Measurements from ENCODE around the gene ZC3HAV1. TPM values are rescaled to one million over a fixed set of nuclear protein-coding genes. Genes with fewer than 3 reads are reported as not detected.
"Not testable (repeated sequence)": the region's sequence is repeated elsewhere in the genome, so short reads cannot be mapped to it uniquely, and the experiment has no call there.

The ZC3HAV1 gene
- total and polyA plus RNA-seq, 2 of the 4 experiments (the other 2 are of a cell fraction), result 9.9 to 22.4 TPM

DNA sequence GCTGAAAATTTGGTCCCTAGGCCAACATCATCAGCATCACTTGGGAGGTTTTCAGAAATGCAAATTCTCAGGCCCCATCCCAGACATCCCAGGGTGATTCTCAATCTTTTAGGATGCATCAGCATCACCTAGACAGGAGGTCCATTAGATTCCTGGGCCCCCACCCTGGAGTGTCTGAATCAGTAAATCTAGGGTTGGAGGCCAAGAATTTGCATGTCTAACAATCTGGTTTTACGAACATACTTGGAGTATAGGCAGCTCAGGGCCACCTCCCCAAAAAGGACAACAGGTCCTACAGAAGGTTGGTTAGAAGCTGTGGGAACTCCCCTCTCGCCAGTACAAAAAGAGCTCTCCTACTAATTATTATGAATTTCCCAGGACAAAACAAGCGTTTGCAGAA, 15.5 kb downstream of the ZC3HAV1 start:
- Histone ChIP-seq H3K27me3 (ENCODE audit: control insufficient read depth, insufficient read depth, low read length) (no peaks in the 10 kb centered on the region), H3K23ac (ENCODE audit: low read depth, low read length) (no peak overlapping the region), H3K9me1 (ENCODE audit: insufficient read depth, low read length) (peaks cover 5% of the 10 kb centered on the region; the same call in 1 of the 2 replicates), H3K27ac (ENCODE audit: insufficient read depth, low read length) (no peak overlapping the region), H3K4me2 (ENCODE audit: low read depth, low read length) (no peak overlapping the region), H2BK5ac (ENCODE audit: low read depth, low read length, poor library complexity, severe bottlenecking) (no peak overlapping the region), H4K8ac (ENCODE audit: low read depth in 2 of 2, low read length in 2 of 2) (no peak overlapping the region), H4K20me1 (ENCODE audit: insufficient read depth, low read length) (no peaks in the 10 kb centered on the region; the same call in 1 of the 2 replicates), H3K9ac (ENCODE audit: low read depth, low read length) (no peak overlapping the region), H4K91ac (ENCODE audit: insufficient read depth, low read depth, low read length) (no peak overlapping the region), H2BK15ac (ENCODE audit: low read depth, low read length) (no peak overlapping the region), H2BK120ac (ENCODE audit: low read depth, low read length) (no peak overlapping the region), H3K56ac (ENCODE audit: extremely low read depth, insufficient read depth, low read length) (no peak overlapping the region), H3K4me3 (ENCODE audit: insufficient read depth, low read depth, low read length) (no peak overlapping the region), H2AK9ac (replicated peaks; ENCODE audit: low read depth, low read length, poor library complexity) (no peak overlapping the region), H3K9me3 (ENCODE audit: control insufficient read depth, insufficient read depth, low read length) (no peaks in the 10 kb centered on the region), H3K36me3 (ENCODE audit: control insufficient read depth, insufficient read depth, low read length) (no peaks in the 10 kb centered on the region; the same call in 1 of the 2 replicates), H2AK5ac (ENCODE audit: low read depth, low read length) (no peak overlapping the region), H3K4ac (ENCODE audit: low read depth, low read length) (no peak overlapping the region), H3K4me1 (ENCODE audit: control insufficient read depth, insufficient read depth, low read length) (peaks cover 2% of the 10 kb centered on the region; the same call in 1 of the 2 replicates), H4K5ac (ENCODE audit: low read depth, low read length) (no peak overlapping the region), H3K79me1 (ENCODE audit: low read depth in 1 of 2, low read length in 2 of 2) (peaks cover 16 to 43% of the 10 kb centered on the region in 2 experiments), H3K14ac (replicated peaks; ENCODE audit: low read depth, low read length) (no peak overlapping the region), H2AFZ (replicated peaks; ENCODE audit: low read length, poor library complexity) (no peak overlapping the region), H2BK20ac (ENCODE audit: low read depth, low read length) (no peak overlapping the region), H3K18ac (ENCODE audit: low read depth, low read length) (no peak overlapping the region)
- ATAC-seq (ENCODE audit: low read depth) (no peak), DNase-seq (no peak)
- BruUV-seq (replicated peaks), result no TSS peak
- dilution Hi-C loops (cut with HindIII; ENCODE audit: low sequenced_read_pairs, unreplicated experiment), result no loop called here
- ChIA-PET POLR2A (ENCODE audit: unreplicated experiment) (interaction anchor here (0.6 kb wide), 1 partner anchor 33 kb away, joined by 5 read pairs; no protein-coding TSS in a partner anchor), CTCF (no interaction called here)
- intact Hi-C loops (cut with micrococcal nuclease), result no loop called here
- TF ChIP-seq RFX5 (IDR thresholded peaks at IDR 0.05; ENCODE audit: low read depth, low read length), result no peak
- TF ChIP-seq POLR2A (IDR thresholded peaks at IDR 0.05; ENCODE audit: low read depth, low read length), result no peak
- TF ChIP-seq NFE2L2 (IDR thresholded peaks at IDR 0.05; ENCODE audit: low read depth, low read length), result no peak
- TF ChIP-seq, protein P1, sequence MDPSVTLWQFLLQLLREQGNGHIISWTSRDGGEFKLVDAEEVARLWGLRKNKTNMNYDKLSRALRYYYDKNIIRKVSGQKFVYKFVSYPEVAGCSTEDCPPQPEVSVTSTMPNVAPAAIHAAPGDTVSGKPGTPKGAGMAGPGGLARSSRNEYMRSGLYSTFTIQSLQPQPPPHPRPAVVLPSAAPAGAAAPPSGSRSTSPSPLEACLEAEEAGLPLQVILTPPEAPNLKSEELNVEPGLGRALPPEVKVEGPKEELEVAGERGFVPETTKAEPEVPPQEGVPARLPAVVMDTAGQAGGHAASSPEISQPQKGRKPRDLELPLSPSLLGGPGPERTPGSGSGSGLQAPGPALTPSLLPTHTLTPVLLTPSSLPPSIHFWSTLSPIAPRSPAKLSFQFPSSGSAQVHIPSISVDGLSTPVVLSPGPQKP (IDR thresholded peaks at IDR 0.05; ENCODE audit: borderline replicate concordance, low read depth, low read length), result no peak
- no peak for TF ChIP-seq MAFK (IDR thresholded peaks at IDR 0.05; ENCODE audit: low read depth, low read length)
- no peak for TF ChIP-seq MXI1 (IDR thresholded peaks at IDR 0.05; ENCODE audit: borderline replicate concordance, low read depth, low read length)
- no CpG with 5 or more reads among the region's 3 CpGs for WGBS, 2 experiments (ENCODE audit: extremely low coverage in 2 of 2, insufficient read length in 1 of 2)
- in situ Hi-C loops (cut with MboI; ENCODE audit: low sequenced_read_pairs), result no loop called here

DNA sequence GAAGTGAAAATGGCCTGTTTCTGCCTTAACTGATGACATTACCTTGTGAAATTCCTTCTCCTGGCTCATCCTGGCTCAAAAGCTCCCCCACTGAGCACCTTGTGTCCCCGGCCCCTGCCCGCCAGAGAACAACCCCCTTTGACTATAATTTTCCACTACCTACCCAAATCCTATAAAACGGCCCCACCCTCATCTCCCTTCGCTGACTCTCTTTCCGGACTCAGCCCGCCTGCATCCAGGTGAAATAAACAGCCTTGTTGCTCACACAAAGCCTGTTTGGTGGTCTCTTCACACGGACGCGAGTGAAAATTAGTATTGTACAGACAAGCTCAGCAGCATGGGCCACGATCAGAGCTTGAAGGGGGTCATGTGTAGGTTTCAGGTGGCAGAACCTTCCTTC, 16.0 kb downstream of the ZC3HAV1 start:
- POLR2A ChIA-PET (ENCODE audit: unreplicated experiment), result interaction anchor here (0.6 kb wide), 1 partner anchor 33 kb away, joined by 5 read pairs; no protein-coding TSS in a partner anchor
- CTCF ChIA-PET, result not testable (repeated sequence)

More for the DNA sequence above, 16.0 kb downstream of the ZC3HAV1 start:
- DNase-seq; H3K14ac ChIP-seq (replicated peaks; ENCODE audit: low read depth, low read length); H2AK9ac ChIP-seq (replicated peaks; ENCODE audit: low read depth, low read length, poor library complexity); H3K23ac ChIP-seq (ENCODE audit: low read depth, low read length); ATAC-seq (ENCODE audit: low read depth); H3K9me3 ChIP-seq (ENCODE audit: control insufficient read depth, insufficient read depth, low read length); H3K56ac ChIP-seq (ENCODE audit: extremely low read depth, insufficient read depth, low read length); H3K4me1 ChIP-seq (ENCODE audit: control insufficient read depth, insufficient read depth, low read length); H2AK5ac ChIP-seq (ENCODE audit: low read depth, low read length); H2BK15ac ChIP-seq (ENCODE audit: low read depth, low read length); H3K4ac ChIP-seq (ENCODE audit: low read depth, low read length); H3K27ac ChIP-seq (ENCODE audit: insufficient read depth, low read length); H4K91ac ChIP-seq (ENCODE audit: insufficient read depth, low read depth, low read length); H3K36me3 ChIP-seq (ENCODE audit: control insufficient read depth, insufficient read depth, low read length); BruUV-seq (replicated peaks); H3K9ac ChIP-seq (ENCODE audit: low read depth, low read length); H3K4me2 ChIP-seq (ENCODE audit: low read depth, low read length); H2BK20ac ChIP-seq (ENCODE audit: low read depth, low read length); H2AFZ ChIP-seq (replicated peaks; ENCODE audit: low read length, poor library complexity); in situ Hi-C loops (cut with MboI; ENCODE audit: low sequenced_read_pairs); intact Hi-C loops (cut with micrococcal nuclease); H3K18ac ChIP-seq (ENCODE audit: low read depth, low read length); H3K27me3 ChIP-seq (ENCODE audit: control insufficient read depth, insufficient read depth, low read length); H3K4me3 ChIP-seq (ENCODE audit: insufficient read depth, low read depth, low read length); H2BK5ac ChIP-seq (ENCODE audit: low read depth, low read length, poor library complexity, severe bottlenecking); H4K20me1 ChIP-seq (ENCODE audit: insufficient read depth, low read length); H3K9me1 ChIP-seq (ENCODE audit: insufficient read depth, low read length); H2BK120ac ChIP-seq (ENCODE audit: low read depth, low read length); H4K5ac ChIP-seq (ENCODE audit: low read depth, low read length); H4K8ac ChIP-seq (ENCODE audit: low read depth in 2 of 2, low read length in 2 of 2); dilution Hi-C loops (cut with HindIII; ENCODE audit: low sequenced_read_pairs, unreplicated experiment): not testable (repeated sequence)
- H3K79me1 ChIP-seq (ENCODE audit: low read depth in 1 of 2, low read length in 2 of 2), result peaks cover 16 to 39% of the 10 kb centered on the region in 2 experiments
- 95% methylated on average over 3 of the region's 10 CpGs; no CpG with 5 or more reads in 1 of the 2 experiments for WGBS, 2 experiments (ENCODE audit: extremely low coverage in 2 of 2, insufficient read length in 1 of 2)
